A549 (cell line): ENCODE data around the gene PPP1R13L. TPM values are rescaled to one million over a fixed set of nuclear protein-coding genes. Genes with fewer than 3 reads are reported as not detected.

Experiments used
- ATAC-seq, 2 experiments: fragments of 200-7000 bp in 1 of 2; fragments of >200 bp in 1 of 2; cut with Nextera tagmentation in 1 of 2; cut with Tn5 transposase in 1 of 2; 3 replicates each; pipeline versions ENCODE4 v1.8.0 to v1.9.1; 2018 to 2020; ENCODE audit warnings: mild to moderate bottlenecking in 1 of 2, moderate library complexity in 1 of 2
- CTCF ChIA-PET: fragments of 300-600 bp; sonication (Branson Sonifier 250); formaldehyde crosslinking; extraction: SDS; loops from one replicate; lab custom pipeline; 2021; ENCODE audit warnings: antibody characterized with exemption, inconsistent platforms; lab: Yijun Ruan, JAX
- POLR2A ChIA-PET: fragments of 350-600 bp; formaldehyde crosslinking; extraction: SDS; loops from one replicate; lab custom pipeline; 2021; ENCODE audit warnings: antibody characterized with exemption, inconsistent platforms; lab: Yijun Ruan, JAX
- DNase-seq, 2 experiments: peaks; one replicate each; pipeline versions ENCODE4 v3.0.0 to v3.0.0-alpha.2; 2011 to 2016; ENCODE audit warnings: low read depth in 1 of 2, low spot score in 1 of 2
- FAIRE-seq: peaks from 2 replicates; lab custom pipeline; 2011; peaks lifted over from hg19 to GRCh38; lab: Jason Lieb, UNC
- H3K27ac ChIP-seq, 2 experiments: fragments of >200 bp; sonication (Bioruptor Twin); formaldehyde crosslinking; 3 replicates each; pipeline ENCODE4 v1.5.1; 2016 to 2017
- H3K4me1 ChIP-seq: fragments of >200 bp; sonication (Bioruptor Twin); formaldehyde crosslinking; 3 replicates; pipeline ENCODE4 v1.6.1; 2016
- H3K4me2 ChIP-seq: fragments of >200 bp; sonication (Bioruptor Twin); formaldehyde crosslinking; 3 replicates; pipeline ENCODE4 v1.6.1; 2016
- H3K4me3 ChIP-seq: fragments of >200 bp; sonication (Bioruptor Twin); formaldehyde crosslinking; 3 replicates; pipeline ENCODE4 v1.5.1; 2016
- H3K9me3 ChIP-seq: fragments of >200 bp; sonication (Bioruptor Twin); formaldehyde crosslinking; 3 replicates; pipeline ENCODE4 v1.6.1; 2016
- CEBPB ChIP-seq, 2 experiments: fragments of >200 bp in 1 of 2; sonication (Bioruptor Twin) in 1 of 2; formaldehyde crosslinking in 1 of 2; IDR thresholded peaks; 2 replicates each; pipeline ENCODE4 v1.6.1; 2012 to 2016
- E2F6 ChIP-seq: IDR thresholded peaks from 2 replicates; pipeline ENCODE4 v1.6.1; 2012; ENCODE audit warnings: low read depth, borderline replicate concordance
- ESRRA ChIP-seq: fragments of 150-350 bp; IDR thresholded peaks from 2 replicates; pipeline ENCODE4 v1.6.1; 2014; ENCODE audit warnings: mild to moderate bottlenecking, low read length, borderline replicate concordance
- FOSB ChIP-seq: fragments of 250-450 bp; sonication (Bioruptor Pico); IDR thresholded peaks from 2 replicates; pipeline ENCODE4 v1.5.0; 2020; ENCODE audit warnings: mild to moderate bottlenecking, moderate library complexity
- FOXS1 ChIP-seq: fragments of 250-450 bp; sonication (Bioruptor Pico); IDR thresholded peaks from 2 replicates; pipeline ENCODE4 v1.5.0; 2020; ENCODE audit warnings: mild to moderate bottlenecking, moderate library complexity
- GATA3 ChIP-seq: IDR thresholded peaks from 2 replicates; pipeline ENCODE4 v1.6.1; 2012; ENCODE audit warnings: borderline replicate concordance
- KDM1A ChIP-seq: fragments of 200-600 bp; sonication (generic); IDR thresholded peaks from 2 replicates; pipeline ENCODE4 v1.6.1; 2016; ENCODE audit warnings: low read depth, mild to moderate bottlenecking
- RFX5 ChIP-seq: fragments of 450-650 bp; IDR thresholded peaks from 2 replicates; pipeline ENCODE4 v1.7.1; 2014; ENCODE audit warnings: antibody characterized with exemption, mild to moderate bottlenecking, moderate library complexity
- WGBS: methylation state at CpG from one replicate; pipeline ENCODE4 v1.1.6; 2017; ENCODE audit errors: missing lambda C conversion rate; 5-methylcytosine and 5-hydroxymethylcytosine counted together
- polyA plus RNA-seq, 4 experiments: library from polyadenylated mRNA; depleted of rRNA in 3 of 4; stranded (reverse); fragments of >200 nt; fragmentation: RNase III in 1 of 4; extraction: RNeasy Plus Mini Kit Qiagen cat#74134 plus additional on column Dnase treatment in 1 of 4; gene quantifications; 2 replicates in 3 of 4; 3 replicates in 1 of 4; pipeline ENCODE4 v1.2.3, GENCODE V29; 2011 to 2017
- TF ChIP-seq, protein P1 (sequence below): fragments of 150-350 bp; IDR thresholded peaks from 2 replicates; pipeline ENCODE4 v1.6.1; 2014; ENCODE audit warnings: low read depth, mild to moderate bottlenecking, low read length
- TF ChIP-seq, protein P2 (sequence below): fragments of >200 bp; sonication (Bioruptor Twin); formaldehyde crosslinking; IDR thresholded peaks from 3 replicates; pipeline ENCODE4 v1.6.1; 2016
- TF ChIP-seq, protein P3 (sequence below): fragments of 250-450 bp; sonication (Bioruptor Pico); IDR thresholded peaks from 2 replicates; pipeline ENCODE4 v1.5.0; 2021; ENCODE audit warnings: mild to moderate bottlenecking, moderate library complexity, borderline replicate concordance

Gene PPP1R13L
- polyA plus RNA-seq, 2 of the 4 experiments (the other 2 are of a cell fraction) = 3.2 to 18.9 TPM

- TF ChIP-seq ESRRA (no peak), FOSB (CRISPR knock-in tag) (no peak), RFX5 (no peak)
- Histone ChIP-seq H3K4me2 (no peak overlapping the region), H3K27ac (no peak overlapping the region), H3K9me3 (no peaks in the 10 kb centered on the region), H3K4me3 (no peak overlapping the region), H3K4me1 (no peaks in the 10 kb centered on the region)
- DNase-seq (no peak), FAIRE-seq (no peak), ATAC-seq (no peak)
- WGBS = 96% methylated on average over 8 of the region's 9 CpGs
- ChIA-PET POLR2A (no interaction called here), CTCF (interaction anchor here (2.0 kb wide), 1 partner anchor 17 kb away, joined by 7 read pairs; no protein-coding TSS in a partner anchor)
Observed at GRCh38 chr19:45355402-45355801, 49.5 kb downstream of the PPP1R13L start.

- FAIRE-seq (no peak), ATAC-seq (no peak), DNase-seq (no peak)
- CTCF ChIA-PET = interaction anchor here (2.0 kb wide), 1 partner anchor 16 kb away, joined by 7 read pairs; no protein-coding TSS in a partner anchor
- Histone ChIP-seq H3K27ac (no peak overlapping the region), H3K4me2 (no peak overlapping the region), H3K4me3 (no peak overlapping the region), H3K4me1 (no peaks in the 10 kb centered on the region), H3K9me3 (no peaks in the 10 kb centered on the region)
- POLR2A ChIA-PET = no interaction called here
- TF ChIP-seq FOXS1 (CRISPR knock-in tag) (no peak), KDM1A (no peak), GATA3 (no peak), CEBPB (IDR thresholded peaks at IDR 0.05) (no peak)
- TF ChIP-seq, protein P1, sequence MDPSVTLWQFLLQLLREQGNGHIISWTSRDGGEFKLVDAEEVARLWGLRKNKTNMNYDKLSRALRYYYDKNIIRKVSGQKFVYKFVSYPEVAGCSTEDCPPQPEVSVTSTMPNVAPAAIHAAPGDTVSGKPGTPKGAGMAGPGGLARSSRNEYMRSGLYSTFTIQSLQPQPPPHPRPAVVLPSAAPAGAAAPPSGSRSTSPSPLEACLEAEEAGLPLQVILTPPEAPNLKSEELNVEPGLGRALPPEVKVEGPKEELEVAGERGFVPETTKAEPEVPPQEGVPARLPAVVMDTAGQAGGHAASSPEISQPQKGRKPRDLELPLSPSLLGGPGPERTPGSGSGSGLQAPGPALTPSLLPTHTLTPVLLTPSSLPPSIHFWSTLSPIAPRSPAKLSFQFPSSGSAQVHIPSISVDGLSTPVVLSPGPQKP = no peak
- TF ChIP-seq, protein P2, sequence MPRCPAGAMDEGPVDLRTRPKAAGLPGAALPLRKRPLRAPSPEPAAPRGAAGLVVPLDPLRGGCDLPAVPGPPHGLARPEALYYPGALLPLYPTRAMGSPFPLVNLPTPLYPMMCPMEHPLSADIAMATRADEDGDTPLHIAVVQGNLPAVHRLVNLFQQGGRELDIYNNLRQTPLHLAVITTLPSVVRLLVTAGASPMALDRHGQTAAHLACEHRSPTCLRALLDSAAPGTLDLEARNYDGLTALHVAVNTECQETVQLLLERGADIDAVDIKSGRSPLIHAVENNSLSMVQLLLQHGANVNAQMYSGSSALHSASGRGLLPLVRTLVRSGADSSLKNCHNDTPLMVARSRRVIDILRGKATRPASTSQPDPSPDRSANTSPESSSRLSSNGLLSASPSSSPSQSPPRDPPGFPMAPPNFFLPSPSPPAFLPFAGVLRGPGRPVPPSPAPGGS = no peak
- 95% methylated on average over 9 of the region's 11 CpGs for WGBS
Observed at GRCh38 chr19:45354241-45354842, 50.5 kb downstream of the PPP1R13L start.

GRCh38 chr19:45352914-45353796, 51.7 kb downstream of the PPP1R13L start:
- TF ChIP-seq FOSB (CRISPR knock-in tag) (no peak), E2F6 (no peak)
- TF ChIP-seq, protein P3, sequence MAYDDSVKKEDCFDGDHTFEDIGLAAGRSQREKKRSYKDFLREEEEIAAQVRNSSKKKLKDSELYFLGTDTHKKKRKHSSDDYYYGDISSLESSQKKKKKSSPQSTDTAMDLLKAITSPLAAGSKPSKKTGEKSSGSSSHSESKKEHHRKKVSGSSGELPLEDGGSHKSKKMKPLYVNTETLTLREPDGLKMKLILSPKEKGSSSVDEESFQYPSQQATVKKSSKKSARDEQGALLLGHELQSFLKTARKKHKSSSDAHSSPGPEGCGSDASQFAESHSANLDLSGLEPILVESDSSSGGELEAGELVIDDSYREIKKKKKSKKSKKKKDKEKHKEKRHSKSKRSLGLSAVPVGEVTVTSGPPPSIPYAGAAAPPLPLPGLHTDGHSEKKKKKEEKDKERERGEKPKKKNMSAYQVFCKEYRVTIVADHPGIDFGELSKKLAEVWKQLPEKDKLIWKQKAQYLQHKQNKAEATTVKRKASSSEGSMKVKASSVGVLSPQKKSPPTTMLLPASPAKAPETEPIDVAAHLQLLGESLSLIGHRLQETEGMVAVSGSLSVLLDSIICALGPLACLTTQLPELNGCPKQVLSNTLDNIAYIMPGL (CRISPR knock-in tag) = no peak
- Histone ChIP-seq H3K9me3 (no peaks in the 10 kb centered on the region), H3K4me3 (no peak overlapping the region), H3K4me1 (no peaks in the 10 kb centered on the region), H3K4me2 (no peak overlapping the region), H3K27ac (no peak overlapping the region)
- no peak for FAIRE-seq
- WGBS = 90% methylated on average over 8 of the region's 20 CpGs
- ChIA-PET CTCF (interaction anchor here (1.0 kb wide), 1 partner anchor 11 kb away, joined by 4 read pairs; no protein-coding TSS in a partner anchor), POLR2A (no interaction called here)
- ATAC-seq = peak in 1 of 2 experiments; percentile 68; a peak in 3 of 6 replicates
- peak in 1 of 2 experiments; percentile 26 for DNase-seq
